GM19099 (cell line): ENCODE measurements around the gene CKAP2L.

Experiments used
- POLR2A ChIP-seq: IDR thresholded peaks from 3 replicates; pipeline ENCODE4 v1.6.1; 2011; ENCODE audit warnings: low read depth; ENCODE audit not compliant: insufficient read length; ENCODE audit errors: extremely low read depth

The CKAP2L gene

GRCh38 chr2:112698834-112699515 lies 65.4 kb downstream of the CKAP2L start:
- no peak for TF ChIP-seq POLR2A

GRCh38 chr2:112694182-112694581 lies 70.2 kb downstream of the CKAP2L start:
- TF ChIP-seq POLR2A, result no peak

GRCh38 chr2:112693596-112693995 lies 70.8 kb downstream of the CKAP2L start:
- no peak for TF ChIP-seq POLR2A

GRCh38 chr2:112692918-112693317 lies 71.5 kb downstream of the CKAP2L start:
- no peak for TF ChIP-seq POLR2A

GRCh38 chr2:112692495-112692911 lies 71.9 kb downstream of the CKAP2L start:
- peak; percentile 33 for TF ChIP-seq POLR2A

- no peak for TF ChIP-seq POLR2A
Observed at GRCh38 chr2:112691881-112692281, 72.5 kb downstream of the CKAP2L start.

GRCh38 chr2:112690853-112691401 lies 73.5 kb downstream of the CKAP2L start:
- no peak for TF ChIP-seq POLR2A

GRCh38 chr2:112688086-112688880 lies 76.1 kb downstream of the CKAP2L start:
- TF ChIP-seq POLR2A, result no peak

GRCh38 chr2:112687522-112687921 lies 76.9 kb downstream of the CKAP2L start:
- TF ChIP-seq POLR2A, result no peak
